HG03064 (cell line): ENCODE data around the gene SLC26A8.
"Not testable (repeated sequence)": the region's sequence is repeated elsewhere in the genome, so short reads cannot be mapped to it uniquely, and the experiment has no call there.

Source experiments
- ATAC-seq: cut with Tn5 transposase; IDR thresholded peaks from one replicate; pipeline ENCODE4 v1.9.1; 2021; ENCODE audit warnings: low read depth; ENCODE audit not compliant: unreplicated experiment

The SLC26A8 gene

GRCh38 chr6:36018339-36018738 is 6.1 kb downstream of the SLC26A8 start:
- no peak for ATAC-seq

DNA sequence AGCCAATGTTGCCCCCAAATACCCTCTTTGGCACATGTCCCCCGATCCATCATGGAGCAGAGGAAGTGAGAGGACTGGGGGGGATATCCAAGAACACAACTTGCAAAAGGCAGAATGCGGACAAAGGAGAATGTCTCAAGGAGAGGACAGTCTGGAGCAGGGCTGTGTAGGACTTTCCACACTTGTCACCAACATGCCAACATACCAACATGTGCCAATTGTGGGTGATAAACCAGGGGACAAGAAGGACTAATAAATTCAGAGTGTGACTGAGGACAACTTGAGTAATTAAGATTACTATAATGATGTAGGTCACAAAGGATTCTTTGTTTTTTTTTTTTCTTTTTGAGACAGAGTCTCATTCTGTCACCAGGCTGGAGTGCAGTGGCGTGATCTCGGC is 8.8 kb downstream of the SLC26A8 start:
- no peak for ATAC-seq

GRCh38 chr6:36000451-36000850 is 24.0 kb downstream of the SLC26A8 start:
- ATAC-seq, result no peak

DNA sequence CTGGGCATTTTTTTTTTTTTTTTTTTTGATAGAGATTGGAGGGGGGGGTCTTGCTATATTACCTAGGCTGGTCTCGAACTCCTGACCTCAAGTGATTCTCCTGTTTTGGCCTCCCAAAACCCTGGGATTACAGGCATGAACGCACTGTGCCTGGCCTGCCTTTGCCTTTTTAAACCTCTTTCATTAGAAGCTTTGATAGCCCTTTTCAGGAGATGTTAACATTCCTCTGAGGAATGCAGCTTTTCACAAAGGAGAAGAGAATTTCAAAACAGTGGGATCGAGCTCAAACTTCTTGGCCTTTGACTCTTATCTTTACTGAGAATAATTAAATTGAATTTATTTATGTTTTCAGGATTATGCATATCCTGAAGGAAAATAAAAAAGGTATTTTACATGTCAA is 31.3 kb downstream of the SLC26A8 start:
- no peak for ATAC-seq

- not testable (repeated sequence) for ATAC-seq
Measured at GRCh38 chr6:35988047-35988446, 36.4 kb downstream of the SLC26A8 start.

GRCh38 chr6:35984701-35985100 is 39.7 kb downstream of the SLC26A8 start:
- no peak for ATAC-seq

DNA sequence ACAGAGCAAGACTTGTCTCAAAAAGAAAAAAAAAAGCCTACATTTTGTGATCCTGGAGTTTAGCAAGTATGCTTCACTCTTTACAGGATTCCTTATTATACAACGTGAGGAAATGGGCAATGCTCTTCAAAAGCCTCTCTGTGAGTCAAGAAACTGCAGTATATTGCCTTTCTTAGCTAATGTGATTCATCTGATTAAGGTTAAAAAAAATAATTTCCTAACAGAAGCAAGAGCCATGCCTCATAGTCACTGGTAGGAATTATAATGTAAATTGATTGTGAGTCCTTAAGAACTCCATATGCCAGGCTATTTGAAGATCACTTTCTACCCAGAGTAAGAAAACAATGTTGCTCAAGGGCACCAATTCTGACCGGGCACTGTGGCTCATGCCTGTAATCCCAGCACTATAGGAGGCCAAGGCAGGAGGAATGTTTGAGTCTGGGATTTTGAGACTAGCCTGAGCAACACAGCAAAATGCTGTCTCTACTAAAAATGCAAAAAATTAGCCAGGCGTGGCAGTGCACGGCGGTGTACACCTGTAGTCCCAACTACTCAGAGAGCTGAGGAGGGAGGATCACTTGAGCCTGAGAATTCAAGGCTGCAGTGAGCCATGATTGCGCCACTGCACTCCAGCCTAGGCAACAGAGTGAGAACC is 43.3 kb downstream of the SLC26A8 start:
- ATAC-seq, result no peak

DNA sequence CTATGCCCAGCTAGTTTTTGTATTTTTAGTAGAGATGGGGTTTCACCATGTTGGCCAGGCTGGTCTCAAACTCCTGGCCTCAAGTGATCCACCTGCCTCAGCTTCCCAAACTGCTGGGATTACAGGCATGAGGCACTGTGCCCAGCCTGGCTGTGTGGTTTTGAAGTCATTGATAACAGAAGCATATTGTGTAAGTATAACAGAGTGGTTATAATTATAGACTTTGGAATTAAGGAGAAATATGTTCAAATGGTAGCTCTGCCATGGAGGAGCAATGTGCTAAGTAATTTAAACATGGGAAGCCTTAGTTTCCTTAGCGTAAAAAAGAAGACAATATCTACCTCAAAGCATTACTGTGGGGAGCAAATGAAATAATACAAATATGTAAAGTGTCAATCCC is 44.3 kb downstream of the SLC26A8 start:
- ATAC-seq, result not testable (repeated sequence)

DNA sequence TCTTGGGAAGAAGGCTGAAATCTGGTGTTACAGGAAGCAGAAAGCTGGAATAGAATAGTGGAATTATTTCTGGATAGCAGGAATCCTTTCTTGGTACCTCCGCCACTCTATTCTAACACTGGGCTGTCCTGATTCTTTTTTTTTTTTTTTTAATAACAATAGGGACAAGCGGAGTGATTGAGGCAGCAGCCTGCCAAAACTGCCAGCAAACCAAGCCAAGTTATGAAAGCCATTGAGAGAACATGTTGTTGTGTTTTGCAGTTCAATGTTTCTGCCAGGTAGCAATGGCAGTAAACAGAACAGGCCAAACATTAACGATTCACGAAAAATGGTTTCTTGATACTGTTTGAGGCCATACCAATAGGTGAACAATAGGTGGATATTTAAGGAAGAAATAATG is 47.1 kb downstream of the SLC26A8 start:
- ATAC-seq, result no peak

DNA sequence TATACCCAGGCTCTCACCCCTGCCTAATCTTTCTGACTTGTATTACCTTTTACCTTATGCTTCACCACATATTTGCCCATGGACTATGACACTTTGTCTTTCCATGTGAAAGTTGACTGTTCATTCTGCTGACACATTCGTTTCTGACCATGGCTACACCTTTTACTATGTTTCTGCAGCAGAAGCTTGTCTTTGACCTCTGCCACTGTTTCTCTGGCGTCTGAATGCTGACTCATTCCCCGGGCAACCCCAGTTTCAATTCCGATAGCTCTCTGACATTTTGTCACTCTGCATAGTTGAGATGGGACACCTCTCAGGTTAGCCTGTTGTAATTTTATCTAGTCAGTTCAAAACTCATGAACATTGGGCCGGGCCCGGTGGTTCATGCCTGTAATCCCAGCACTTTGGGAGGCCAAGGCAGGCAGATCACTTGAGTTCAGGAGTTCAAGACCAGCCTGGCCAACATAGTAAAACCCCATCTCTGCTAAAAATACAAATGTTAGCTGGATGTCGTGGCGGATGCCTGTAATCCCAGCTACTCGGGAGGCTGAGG is 50.7 kb downstream of the SLC26A8 start:
- ATAC-seq, result peak; percentile 61

DNA sequence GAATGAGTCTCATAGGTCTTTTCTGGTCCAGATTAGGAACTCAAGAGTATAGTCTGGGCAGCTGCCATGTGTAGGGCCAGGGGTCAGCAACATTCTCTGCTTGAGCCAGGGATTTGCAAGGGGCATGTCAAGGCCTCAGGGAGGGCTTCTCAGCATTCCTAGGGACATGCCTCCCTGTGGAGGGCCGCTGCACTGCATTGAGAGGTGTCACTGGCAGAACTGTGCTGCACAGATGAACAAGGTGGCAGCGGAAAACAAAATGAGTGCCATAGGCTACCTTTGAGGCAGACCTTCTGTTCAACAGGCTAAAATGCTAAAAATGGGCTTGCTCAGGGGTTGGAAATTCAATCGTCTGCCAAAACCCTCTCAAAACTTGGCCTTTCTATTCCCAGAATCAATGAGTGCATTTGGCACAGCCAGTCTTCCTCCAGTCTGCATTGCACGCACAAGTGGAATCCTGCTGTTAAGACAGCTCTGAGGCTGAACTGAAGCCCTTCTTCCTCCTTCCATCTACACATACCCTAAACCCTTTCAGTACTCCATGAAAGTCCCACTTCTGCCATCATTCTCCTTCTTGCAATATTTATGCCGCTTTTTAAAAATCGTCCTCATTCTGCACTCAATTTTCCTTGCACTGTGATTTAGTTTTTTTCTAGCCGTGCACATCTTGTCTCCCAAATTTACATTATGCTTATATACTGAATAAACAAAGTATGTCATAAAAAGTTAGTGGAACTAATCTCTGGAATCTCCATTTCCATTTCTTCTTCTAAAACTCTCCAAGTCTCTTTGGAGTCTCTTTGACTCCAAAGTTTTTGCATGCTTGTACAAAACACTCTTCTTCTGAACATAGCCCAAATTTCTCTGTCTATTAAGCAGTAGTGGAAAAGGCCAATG is 51.7 kb downstream of the SLC26A8 start:
- no peak for ATAC-seq

- no peak for ATAC-seq
Measured at GRCh38 chr6:35970181-35970580, 54.3 kb downstream of the SLC26A8 start.

DNA sequence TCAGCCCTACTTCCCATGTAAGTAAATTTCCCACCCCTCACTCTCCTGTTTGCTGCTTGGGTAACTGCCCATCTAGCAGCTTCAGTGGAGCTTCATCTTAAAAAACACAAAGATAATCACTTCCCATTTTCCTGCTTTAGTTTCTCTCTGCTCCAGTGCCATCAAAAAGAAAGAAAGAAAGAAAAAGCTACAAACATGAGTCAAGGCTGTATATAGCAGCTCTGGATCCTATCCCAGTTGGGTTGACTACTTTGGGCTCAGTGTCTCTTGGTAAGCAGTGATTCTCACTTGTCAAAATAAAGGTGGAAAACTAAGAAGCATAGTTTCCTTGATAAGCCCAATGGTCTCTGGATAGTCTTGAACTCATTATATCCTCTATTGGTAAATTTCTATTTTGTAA is 54.8 kb downstream of the SLC26A8 start:
- no peak for ATAC-seq

DNA sequence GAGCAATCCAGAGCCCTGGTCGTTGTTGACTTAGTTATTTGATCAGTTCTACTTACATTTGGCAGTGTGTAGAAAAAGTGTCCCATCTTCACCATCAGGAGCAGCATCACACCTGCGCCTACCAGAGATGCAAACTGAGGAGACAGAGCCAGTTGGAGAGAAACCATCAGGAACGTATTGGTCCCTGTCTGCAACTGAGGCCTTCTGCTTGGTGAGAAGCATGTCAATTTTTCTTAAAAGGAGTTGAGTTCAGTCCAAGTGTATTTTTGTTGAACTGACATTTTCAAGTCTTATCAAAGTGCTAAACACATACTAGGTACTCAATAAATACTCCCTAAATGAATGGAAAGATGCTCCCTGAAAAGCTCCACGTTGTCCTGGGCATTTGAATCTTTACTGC is 55.6 kb downstream of the SLC26A8 start:
- ATAC-seq, result no peak

- no peak for ATAC-seq
Measured at GRCh38 chr6:35967076-35967774, 57.2 kb downstream of the SLC26A8 start.

GRCh38 chr6:35962779-35963560 is 61.5 kb downstream of the SLC26A8 start:
- ATAC-seq, result no peak

GRCh38 chr6:35960187-35960586 is 64.3 kb downstream of the SLC26A8 start:
- no peak for ATAC-seq

- ATAC-seq, result no peak
Measured at GRCh38 chr6:35955970-35956369, 68.5 kb downstream of the SLC26A8 start.

DNA sequence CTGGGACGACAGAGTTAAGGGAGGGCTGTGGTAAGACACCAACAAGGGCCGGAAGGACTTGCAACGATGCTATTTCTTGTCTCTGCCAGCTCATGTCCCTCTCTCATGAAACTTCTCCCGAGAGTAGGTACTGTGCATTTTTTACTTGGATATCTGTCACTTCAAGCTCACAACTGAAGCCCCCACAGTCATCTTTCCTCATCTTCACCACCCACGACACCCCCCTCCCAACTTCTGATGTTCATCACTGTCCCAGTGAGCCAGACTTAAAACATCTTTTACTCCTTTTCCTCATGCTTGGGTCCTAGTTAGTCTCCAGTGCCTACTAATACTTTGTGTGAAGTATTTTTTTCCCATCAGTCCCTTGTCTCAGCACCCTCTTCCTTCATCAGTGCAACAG is 68.9 kb downstream of the SLC26A8 start:
- ATAC-seq, result no peak

DNA sequence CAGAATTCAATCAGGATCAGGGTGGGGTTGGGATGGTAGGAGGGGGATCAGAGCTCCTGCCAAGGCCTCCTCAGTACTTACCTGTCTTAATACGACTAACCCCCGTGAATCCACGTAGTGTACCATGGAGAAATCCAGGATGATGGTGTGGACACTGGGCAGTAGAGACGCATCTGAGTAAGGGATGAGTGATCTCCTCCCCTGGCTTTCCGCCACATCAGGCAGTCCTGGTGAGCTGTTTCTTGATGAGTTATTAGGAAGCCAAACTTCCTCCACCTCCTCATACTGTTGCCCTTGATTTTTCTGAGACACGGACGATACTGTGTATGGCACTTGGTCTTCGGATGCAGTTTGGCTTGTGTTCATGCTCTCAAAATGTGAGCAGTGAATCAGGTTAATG is 69.4 kb downstream of the SLC26A8 start:
- no peak for ATAC-seq
